Measurements from ENCODE around the gene IER5.

DNA sequence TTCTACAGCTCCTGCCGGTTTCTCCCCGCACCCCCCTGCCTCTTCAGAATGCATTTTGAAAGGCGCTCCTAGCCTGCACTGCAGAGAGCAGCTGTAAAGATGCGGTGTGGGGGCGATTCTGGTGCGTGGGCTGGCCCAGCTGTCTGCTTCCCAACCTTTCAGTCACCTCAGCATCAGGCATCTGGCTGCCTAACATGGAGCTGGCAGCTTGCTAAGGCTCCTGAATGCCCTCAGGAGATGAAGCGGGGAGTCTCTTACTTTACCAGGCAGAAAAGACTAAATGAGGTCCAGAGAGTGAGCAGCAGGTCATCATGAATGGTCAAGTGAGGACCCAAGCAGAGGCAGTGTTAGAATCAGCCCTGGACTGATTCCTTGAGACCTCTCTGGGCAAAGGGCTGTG is 8.7 kb downstream of the IER5 start:
- TF ChIP-seq, protein P1, sequence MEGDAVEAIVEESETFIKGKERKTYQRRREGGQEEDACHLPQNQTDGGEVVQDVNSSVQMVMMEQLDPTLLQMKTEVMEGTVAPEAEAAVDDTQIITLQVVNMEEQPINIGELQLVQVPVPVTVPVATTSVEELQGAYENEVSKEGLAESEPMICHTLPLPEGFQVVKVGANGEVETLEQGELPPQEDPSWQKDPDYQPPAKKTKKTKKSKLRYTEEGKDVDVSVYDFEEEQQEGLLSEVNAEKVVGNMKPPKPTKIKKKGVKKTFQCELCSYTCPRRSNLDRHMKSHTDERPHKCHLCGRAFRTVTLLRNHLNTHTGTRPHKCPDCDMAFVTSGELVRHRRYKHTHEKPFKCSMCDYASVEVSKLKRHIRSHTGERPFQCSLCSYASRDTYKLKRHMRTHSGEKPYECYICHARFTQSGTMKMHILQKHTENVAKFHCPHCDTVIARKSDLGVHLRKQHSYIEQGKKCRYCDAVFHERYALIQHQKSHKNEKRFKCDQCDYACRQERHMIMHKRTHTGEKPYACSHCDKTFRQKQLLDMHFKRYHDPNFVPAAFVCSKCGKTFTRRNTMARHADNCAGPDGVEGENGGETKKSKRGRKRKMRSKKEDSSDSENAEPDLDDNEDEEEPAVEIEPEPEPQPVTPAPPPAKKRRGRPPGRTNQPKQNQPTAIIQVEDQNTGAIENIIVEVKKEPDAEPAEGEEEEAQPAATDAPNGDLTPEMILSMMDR (IDR thresholded peaks at IDR 0.05; ENCODE audit: insufficient read depth, low read length), result no peak
- TF ChIP-seq, protein P2, sequence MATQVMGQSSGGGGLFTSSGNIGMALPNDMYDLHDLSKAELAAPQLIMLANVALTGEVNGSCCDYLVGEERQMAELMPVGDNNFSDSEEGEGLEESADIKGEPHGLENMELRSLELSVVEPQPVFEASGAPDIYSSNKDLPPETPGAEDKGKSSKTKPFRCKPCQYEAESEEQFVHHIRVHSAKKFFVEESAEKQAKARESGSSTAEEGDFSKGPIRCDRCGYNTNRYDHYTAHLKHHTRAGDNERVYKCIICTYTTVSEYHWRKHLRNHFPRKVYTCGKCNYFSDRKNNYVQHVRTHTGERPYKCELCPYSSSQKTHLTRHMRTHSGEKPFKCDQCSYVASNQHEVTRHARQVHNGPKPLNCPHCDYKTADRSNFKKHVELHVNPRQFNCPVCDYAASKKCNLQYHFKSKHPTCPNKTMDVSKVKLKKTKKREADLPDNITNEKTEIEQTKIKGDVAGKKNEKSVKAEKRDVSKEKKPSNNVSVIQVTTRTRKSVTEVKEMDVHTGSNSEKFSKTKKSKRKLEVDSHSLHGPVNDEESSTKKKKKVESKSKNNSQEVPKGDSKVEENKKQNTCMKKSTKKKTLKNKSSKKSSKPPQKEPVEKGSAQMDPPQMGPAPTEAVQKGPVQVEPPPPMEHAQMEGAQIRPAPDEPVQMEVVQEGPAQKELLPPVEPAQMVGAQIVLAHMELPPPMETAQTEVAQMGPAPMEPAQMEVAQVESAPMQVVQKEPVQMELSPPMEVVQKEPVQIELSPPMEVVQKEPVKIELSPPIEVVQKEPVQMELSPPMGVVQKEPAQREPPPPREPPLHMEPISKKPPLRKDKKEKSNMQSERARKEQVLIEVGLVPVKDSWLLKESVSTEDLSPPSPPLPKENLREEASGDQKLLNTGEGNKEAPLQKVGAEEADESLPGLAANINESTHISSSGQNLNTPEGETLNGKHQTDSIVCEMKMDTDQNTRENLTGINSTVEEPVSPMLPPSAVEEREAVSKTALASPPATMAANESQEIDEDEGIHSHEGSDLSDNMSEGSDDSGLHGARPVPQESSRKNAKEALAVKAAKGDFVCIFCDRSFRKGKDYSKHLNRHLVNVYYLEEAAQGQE (IDR thresholded peaks at IDR 0.05; ENCODE audit: insufficient replicate concordance, low read depth), result no peak

Data from HL-60 (cell line).